Mesenchymal stem cell (in vitro differentiated cells and primary cell): ENCODE measurements around the gene DDAH1.

Source experiments
- DNase-seq: peaks from one replicate; pipeline ENCODE4 v3.0.0-alpha.2; 2013
- H2AFZ ChIP-seq: one replicate; pipeline ENCODE4 v1.6.1; 2013; ENCODE audit warnings: low read depth, mild to moderate bottlenecking, control low read depth, inconsistent platforms, low read length, moderate library complexity
- H2AK5ac ChIP-seq: 2 replicates; pipeline ENCODE4 v1.6.1; 2013; ENCODE audit warnings: low read length, moderate library complexity, mild to moderate bottlenecking, inconsistent platforms; ENCODE audit not compliant: severe bottlenecking
- H2BK120ac ChIP-seq: one replicate; pipeline ENCODE4 v1.6.1; 2013; ENCODE audit warnings: low read depth, mild to moderate bottlenecking, inconsistent platforms, low read length, moderate library complexity
- H2BK12ac ChIP-seq, 2 experiments: one replicate each; pipeline ENCODE4 v1.6.1; 2013; ENCODE audit warnings: inconsistent platforms in 2 of 2, low read length in 2 of 2, mild to moderate bottlenecking in 2 of 2, moderate library complexity in 2 of 2, control low read depth in 1 of 2
- H2BK15ac ChIP-seq: one replicate; pipeline ENCODE4 v1.6.1; 2013; ENCODE audit warnings: mild to moderate bottlenecking, low read depth, inconsistent platforms; ENCODE audit not compliant: poor library complexity, severe bottlenecking
- H2BK5ac ChIP-seq: 2 replicates; pipeline ENCODE4 v1.6.1; 2013; ENCODE audit warnings: low read depth, mild to moderate bottlenecking, low read length, control low read depth, inconsistent platforms; ENCODE audit not compliant: poor library complexity, severe bottlenecking
- H3K14ac ChIP-seq, 2 experiments: one replicate each; pipeline ENCODE4 v1.6.1; 2013; ENCODE audit warnings: inconsistent platforms in 2 of 2, low read length in 2 of 2, control low read depth in 1 of 2, mild to moderate bottlenecking in 1 of 2, moderate library complexity in 1 of 2
- H3K18ac ChIP-seq, 2 experiments: one replicate each; pipeline ENCODE4 v1.6.1; 2013; ENCODE audit warnings: inconsistent platforms in 2 of 2, low read length in 2 of 2, control low read depth in 1 of 2, low read depth in 1 of 2, mild to moderate bottlenecking in 1 of 2
- H3K23ac ChIP-seq, 2 experiments: one replicate each; pipeline ENCODE4 v1.6.1; 2013; ENCODE audit warnings: inconsistent platforms in 2 of 2, low read length in 2 of 2, mild to moderate bottlenecking in 2 of 2, moderate library complexity in 2 of 2, control low read depth in 1 of 2
- H3K27ac ChIP-seq: 2 replicates; pipeline ENCODE4 v1.5.1; 2013; ENCODE audit warnings: mild to moderate bottlenecking, moderate library complexity, low read length, control low read depth, inconsistent platforms; ENCODE audit not compliant: poor library complexity, severe bottlenecking
- H3K27me3 ChIP-seq, 2 experiments: 2 replicates each; pipeline versions ENCODE4 v1.6.1 to v1.7.0; 2013; ENCODE audit warnings: low read length in 2 of 2, mild to moderate bottlenecking in 2 of 2, moderate library complexity in 2 of 2, control low read depth in 1 of 2, inconsistent platforms in 1 of 2; ENCODE audit not compliant: control insufficient read depth in 1 of 2, insufficient read depth in 1 of 2
- H3K36me3 ChIP-seq, 2 experiments: 2 replicates each; pipeline versions ENCODE4 v1.6.1 to v1.7.0; 2013; ENCODE audit warnings: low read length in 2 of 2, control low read depth in 1 of 2, inconsistent platforms in 1 of 2, low read depth in 1 of 2, mild to moderate bottlenecking in 1 of 2; ENCODE audit not compliant: insufficient read depth in 2 of 2, control insufficient read depth in 1 of 2
- H3K4ac ChIP-seq, 2 experiments: one replicate each; pipeline ENCODE4 v1.6.1; 2013; ENCODE audit warnings: inconsistent platforms in 2 of 2, low read length in 2 of 2, mild to moderate bottlenecking in 2 of 2, moderate library complexity in 2 of 2, control low read depth in 1 of 2, low read depth in 1 of 2
- H3K4me1 ChIP-seq: 2 replicates; pipeline ENCODE4 v1.6.1; 2013; ENCODE audit warnings: low read depth, low read length, control low read depth; ENCODE audit not compliant: control insufficient read depth, insufficient read depth
- H3K4me2 ChIP-seq: 2 replicates; pipeline ENCODE4 v1.6.1; 2013; ENCODE audit warnings: low read length, mild to moderate bottlenecking, inconsistent platforms; ENCODE audit not compliant: poor library complexity, severe bottlenecking
- H3K4me3 ChIP-seq, 2 experiments: 2 replicates each; pipeline versions ENCODE4 v1.5.1 to v1.7.0; 2013; ENCODE audit warnings: low read length in 2 of 2, mild to moderate bottlenecking in 2 of 2, control low read depth in 1 of 2, low read depth in 1 of 2; ENCODE audit not compliant: insufficient read depth in 1 of 2
- H3K79me1 ChIP-seq: replicated peaks from 2 replicates; pipeline ENCODE4 v1.6.1; 2013; ENCODE audit warnings: mild to moderate bottlenecking, control low read depth, low read length, inconsistent platforms; ENCODE audit not compliant: poor library complexity, severe bottlenecking
- H3K9ac ChIP-seq: 2 replicates; pipeline ENCODE4 v1.7.0; 2013; ENCODE audit warnings: mild to moderate bottlenecking, low read length, moderate library complexity
- H3K9me3 ChIP-seq: 2 replicates; pipeline ENCODE4 v1.7.0; 2013; ENCODE audit warnings: mild to moderate bottlenecking, low read length; ENCODE audit not compliant: control insufficient read depth
- H4K8ac ChIP-seq: one replicate; pipeline ENCODE4 v1.6.1; 2013; ENCODE audit warnings: inconsistent platforms, mild to moderate bottlenecking, low read length, moderate library complexity
- H4K91ac ChIP-seq: one replicate; pipeline ENCODE4 v1.6.1; 2013; ENCODE audit warnings: mild to moderate bottlenecking, low read length, inconsistent platforms
- WGBS: methylation state at CpG from one replicate; pipeline ENCODE4 v1.1.7; 2013; ENCODE audit warnings: mixed read lengths; 5-methylcytosine and 5-hydroxymethylcytosine counted together

DDAH1 gene

DNA sequence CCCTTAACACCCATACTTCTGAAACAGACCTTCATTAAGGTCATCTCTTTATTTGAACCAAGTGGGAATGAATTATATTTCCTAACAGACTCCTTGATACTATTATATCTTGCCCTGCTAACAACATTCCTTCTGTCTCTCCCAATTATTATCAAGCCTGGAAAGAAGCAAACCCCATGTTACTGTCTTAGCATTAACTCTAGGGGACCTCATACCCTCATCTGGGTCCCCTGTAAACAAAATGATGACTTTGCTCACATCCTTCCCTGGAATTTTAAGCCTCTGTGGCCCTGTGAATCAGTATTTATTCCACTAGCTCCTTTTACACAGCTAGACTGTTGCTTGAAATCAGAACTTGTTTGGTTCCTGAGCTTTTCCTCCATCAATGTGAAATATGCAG lies 150.2 kb downstream of the DDAH1 start:
- H2AK5ac ChIP-seq, result peak overlapping the region; percentile 99
- peak overlapping the region; percentile 87 for H4K8ac ChIP-seq
- H2BK5ac ChIP-seq, result peak overlapping the region; percentile 58
- H3K9me3 ChIP-seq, result no peaks in the 10 kb centered on the region
- DNase-seq, result peak; percentile 32
- H3K4me2 ChIP-seq, result no peak overlapping the region
- peaks cover 6% of the 10 kb centered on the region for H3K4me1 ChIP-seq
- peaks cover 9% of the 10 kb centered on the region for H3K79me1 ChIP-seq
- H3K18ac ChIP-seq, result peak overlapping the region; percentile 68 to 96
- H3K9ac ChIP-seq, result peak overlapping the region; percentile 55
- no peak overlapping the region for H3K23ac ChIP-seq
- peak overlapping the region in 1 of 2 experiments; percentile 96 for H2BK12ac ChIP-seq
- H4K91ac ChIP-seq, result no peak overlapping the region
- H3K27ac ChIP-seq, result peak overlapping the region; percentile 95
- H2BK120ac ChIP-seq, result no peak overlapping the region
- H3K27me3 ChIP-seq, result no peaks in the 10 kb centered on the region
- no peak overlapping the region for H3K4ac ChIP-seq
- H3K4me3 ChIP-seq, result no peak overlapping the region
- no peaks in the 10 kb centered on the region for H3K36me3 ChIP-seq
- no peak overlapping the region for H2AFZ ChIP-seq
- no peak overlapping the region for H3K14ac ChIP-seq
- no peak overlapping the region for H2BK15ac ChIP-seq

DNA sequence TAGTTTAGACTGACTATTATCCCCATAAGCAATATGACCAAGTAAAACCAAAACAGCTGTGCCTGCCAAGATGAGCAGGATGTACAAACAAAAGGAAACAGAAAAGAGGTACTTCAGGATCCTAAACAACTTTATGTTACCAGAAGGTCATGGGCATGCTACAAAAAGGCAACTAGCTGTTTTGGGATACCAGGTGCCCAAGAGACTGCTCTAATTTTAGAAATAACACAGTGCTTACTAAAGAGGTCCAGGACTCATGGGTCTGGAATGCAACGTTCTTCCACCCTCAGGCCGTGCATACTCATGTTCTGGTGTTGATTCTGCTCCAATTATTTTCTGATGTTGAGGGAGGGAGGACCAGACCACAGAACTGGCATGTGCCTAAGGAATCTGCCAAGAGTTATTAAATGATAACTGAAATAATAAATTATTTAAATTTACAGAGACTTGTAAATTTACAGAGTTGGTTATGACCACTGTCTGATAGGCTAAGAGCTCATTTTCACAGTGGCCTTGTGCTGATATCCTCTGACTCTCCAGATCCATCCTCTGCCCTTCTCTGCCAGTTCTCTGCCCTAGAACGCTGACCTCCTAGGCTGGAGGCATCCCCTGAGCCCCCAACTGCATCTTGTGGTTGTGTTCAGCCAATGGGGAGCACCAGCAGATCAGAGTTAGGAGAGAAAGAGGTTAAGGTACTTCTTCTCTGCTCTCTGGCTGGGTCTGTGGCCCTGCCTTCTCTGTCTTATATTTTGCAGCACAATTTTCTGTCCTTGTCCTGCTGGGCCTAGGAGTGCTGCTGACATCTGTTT lies 150.9 kb downstream of the DDAH1 start:
- H2BK5ac ChIP-seq, result peak overlapping the region; percentile 35
- WGBS, result 25% methylated on average over 3 of the region's 3 CpGs
- peaks cover 9% of the 10 kb centered on the region for H3K79me1 ChIP-seq
- H3K23ac ChIP-seq, result peak overlapping the region in 1 of 2 experiments; percentile 48
- H2BK15ac ChIP-seq, result no peak overlapping the region
- H2AK5ac ChIP-seq, result peak overlapping the region; percentile 99
- H3K18ac ChIP-seq, result peak overlapping the region; percentile 68 to 96
- peak; percentile 76 for DNase-seq
- H2BK12ac ChIP-seq, result peak overlapping the region; percentile 92 to 96
- H3K4ac ChIP-seq, result peak overlapping the region; percentile 62 to 95
- peak overlapping the region; percentile 30 for H2AFZ ChIP-seq
- no peak overlapping the region for H3K4me2 ChIP-seq
- H3K4me3 ChIP-seq, result no peak overlapping the region
- peak overlapping the region; percentile 55 for H3K9ac ChIP-seq
- H3K27me3 ChIP-seq, result no peaks in the 10 kb centered on the region
- H4K91ac ChIP-seq, result peak overlapping the region; percentile 96
- no peaks in the 10 kb centered on the region for H3K9me3 ChIP-seq
- peak overlapping the region; percentile 95 for H3K27ac ChIP-seq
- H3K4me1 ChIP-seq, result peaks cover 6% of the 10 kb centered on the region
- H4K8ac ChIP-seq, result peak overlapping the region; percentile 87
- H3K36me3 ChIP-seq, result no peaks in the 10 kb centered on the region
- peak overlapping the region; percentile 91 for H2BK120ac ChIP-seq
- no peak overlapping the region for H3K14ac ChIP-seq

- H3K27ac ChIP-seq, result peak overlapping the region; percentile 12
- no peak overlapping the region for H4K8ac ChIP-seq
- H3K4me1 ChIP-seq, result peaks cover 12% of the 10 kb centered on the region
- no peak overlapping the region for H3K23ac ChIP-seq
- no peaks in the 10 kb centered on the region for H3K36me3 ChIP-seq
- H3K4me2 ChIP-seq, result no peak overlapping the region
- H2BK12ac ChIP-seq, result peak overlapping the region in 1 of 2 experiments; percentile 82
- H3K9ac ChIP-seq, result no peak overlapping the region
- peaks cover 2% of the 10 kb centered on the region for H3K79me1 ChIP-seq
- no peaks in the 10 kb centered on the region for H3K9me3 ChIP-seq
- no peak overlapping the region for H2AFZ ChIP-seq
- no peak overlapping the region for H4K91ac ChIP-seq
- H3K4ac ChIP-seq, result peak overlapping the region in 1 of 2 experiments; percentile 47
- no peak overlapping the region for H3K4me3 ChIP-seq
- no peak for DNase-seq
- no peaks in the 10 kb centered on the region for H3K27me3 ChIP-seq
- H2AK5ac ChIP-seq, result peak overlapping the region; percentile 78
- peak overlapping the region; percentile 24 for H2BK120ac ChIP-seq
- peak overlapping the region in 1 of 2 experiments; percentile 77 for H3K18ac ChIP-seq
- H3K14ac ChIP-seq, result no peak overlapping the region
- H2BK15ac ChIP-seq, result no peak overlapping the region
- 55% methylated on average over 2 of the region's 2 CpGs for WGBS
- H2BK5ac ChIP-seq, result no peak overlapping the region
Observed at GRCh38 chr1:85311818-85312217, 153.1 kb downstream of the DDAH1 start.

GRCh38 chr1:85308833-85309350 lies 156.1 kb downstream of the DDAH1 start:
- no peak overlapping the region for H3K4me2 ChIP-seq
- H2BK12ac ChIP-seq, result peak overlapping the region in 1 of 2 experiments; percentile 16
- no peaks in the 10 kb centered on the region for H3K27me3 ChIP-seq
- no peaks in the 10 kb centered on the region for H3K79me1 ChIP-seq
- no peak overlapping the region for H3K27ac ChIP-seq
- no peak for DNase-seq
- no peak overlapping the region for H2BK5ac ChIP-seq
- no peak overlapping the region for H4K8ac ChIP-seq
- no peak overlapping the region for H3K23ac ChIP-seq
- H3K14ac ChIP-seq, result no peak overlapping the region
- no peak overlapping the region for H2BK120ac ChIP-seq
- H2AFZ ChIP-seq, result no peak overlapping the region
- peaks cover 7% of the 10 kb centered on the region for H3K4me1 ChIP-seq
- peak overlapping the region; percentile 5 for H3K9ac ChIP-seq
- no peak overlapping the region for H3K18ac ChIP-seq
- no peak overlapping the region for H4K91ac ChIP-seq
- no peak overlapping the region for H2BK15ac ChIP-seq
- peak overlapping the region; percentile 98 for H2AK5ac ChIP-seq
- peak overlapping the region in 1 of 2 experiments; percentile 2 for H3K4me3 ChIP-seq
- H3K4ac ChIP-seq, result no peak overlapping the region
- no peaks in the 10 kb centered on the region for H3K9me3 ChIP-seq
- no peaks in the 10 kb centered on the region for H3K36me3 ChIP-seq
- WGBS, result 53% methylated on average over 1 of the region's 4 CpGs
